ENCODE measurements around the gene SPA17. TPM values are rescaled to one million over a fixed set of nuclear protein-coding genes. Genes with fewer than 3 reads are reported as not detected.

The SPA17 gene
- total and polyA plus RNA-seq, 2 of the 4 experiments (the other 2 are of a cell fraction) = 9.9 to 10.6 TPM

DNA sequence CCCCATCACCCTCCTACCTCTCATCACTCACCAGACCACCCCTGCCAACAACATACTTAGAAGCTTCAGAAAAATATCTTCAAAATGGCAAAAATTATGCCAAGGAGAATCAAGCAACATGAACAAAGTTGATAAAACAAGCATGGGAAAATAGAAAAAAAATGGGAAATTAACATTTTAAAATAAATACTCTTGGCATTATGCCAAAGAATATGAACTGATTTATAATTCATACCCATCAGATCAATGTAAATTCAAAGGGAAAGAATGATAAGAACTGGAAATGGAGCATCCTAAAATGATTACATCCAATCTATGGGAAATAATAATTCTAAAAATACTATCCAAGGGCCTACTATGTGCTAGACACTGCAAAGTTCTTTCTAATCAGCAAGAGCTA, 12.2 kb upstream of the SPA17 start:
- dilution Hi-C loops (cut with HindIII; ENCODE audit: low sequenced_read_pairs, unreplicated experiment) = no loop called here
- CTCF ChIA-PET = interaction anchor here (0.8 kb wide), 1 partner anchor 175 kb away, joined by 3 read pairs; no protein-coding TSS in a partner anchor
- H4K91ac ChIP-seq (ENCODE audit: insufficient read depth, low read depth, low read length) = no peak overlapping the region
- no peaks in the 10 kb centered on the region for H3K79me1 ChIP-seq (ENCODE audit: low read depth in 1 of 2, low read length in 2 of 2)
- no peak overlapping the region for H2BK20ac ChIP-seq (ENCODE audit: low read depth, low read length)
- no peak overlapping the region for H2AK5ac ChIP-seq (ENCODE audit: low read depth, low read length)
- H3K4me3 ChIP-seq (ENCODE audit: insufficient read depth, low read depth, low read length) = no peak overlapping the region
- H3K36me3 ChIP-seq (ENCODE audit: control insufficient read depth, insufficient read depth, low read length) = no peaks in the 10 kb centered on the region
- H3K4ac ChIP-seq (ENCODE audit: low read depth, low read length) = no peak overlapping the region
- no peaks in the 10 kb centered on the region for H3K9me1 ChIP-seq (ENCODE audit: insufficient read depth, low read length)
- H3K27me3 ChIP-seq (ENCODE audit: control insufficient read depth, insufficient read depth, low read length) = no peaks in the 10 kb centered on the region
- H2BK15ac ChIP-seq (ENCODE audit: low read depth, low read length) = no peak overlapping the region
- no TSS peak for BruUV-seq (replicated peaks)
- peaks cover 5% of the 10 kb centered on the region; the same call in 1 of the 2 replicates for H3K4me1 ChIP-seq (ENCODE audit: control insufficient read depth, insufficient read depth, low read length)
- H3K23ac ChIP-seq (ENCODE audit: low read depth, low read length) = no peak overlapping the region
- TF ChIP-seq RFX5 (IDR thresholded peaks at IDR 0.05; ENCODE audit: low read depth, low read length) (no peak), SMC3 (IDR thresholded peaks at IDR 0.05; ENCODE audit: low read depth, low read length) (no peak), POLR2A (IDR thresholded peaks at IDR 0.05; ENCODE audit: low read depth, low read length) (no peak), FOS (IDR thresholded peaks at IDR 0.05; ENCODE audit: low read depth, low read length) (no peak), CEBPB (IDR thresholded peaks at IDR 0.05; ENCODE audit: low read depth, low read length) (no peak), MAFK (IDR thresholded peaks at IDR 0.05; ENCODE audit: low read depth, low read length) (no peak), BHLHE40 (IDR thresholded peaks at IDR 0.05; ENCODE audit: low read depth, low read length) (no peak)
- TF ChIP-seq, protein P1, sequence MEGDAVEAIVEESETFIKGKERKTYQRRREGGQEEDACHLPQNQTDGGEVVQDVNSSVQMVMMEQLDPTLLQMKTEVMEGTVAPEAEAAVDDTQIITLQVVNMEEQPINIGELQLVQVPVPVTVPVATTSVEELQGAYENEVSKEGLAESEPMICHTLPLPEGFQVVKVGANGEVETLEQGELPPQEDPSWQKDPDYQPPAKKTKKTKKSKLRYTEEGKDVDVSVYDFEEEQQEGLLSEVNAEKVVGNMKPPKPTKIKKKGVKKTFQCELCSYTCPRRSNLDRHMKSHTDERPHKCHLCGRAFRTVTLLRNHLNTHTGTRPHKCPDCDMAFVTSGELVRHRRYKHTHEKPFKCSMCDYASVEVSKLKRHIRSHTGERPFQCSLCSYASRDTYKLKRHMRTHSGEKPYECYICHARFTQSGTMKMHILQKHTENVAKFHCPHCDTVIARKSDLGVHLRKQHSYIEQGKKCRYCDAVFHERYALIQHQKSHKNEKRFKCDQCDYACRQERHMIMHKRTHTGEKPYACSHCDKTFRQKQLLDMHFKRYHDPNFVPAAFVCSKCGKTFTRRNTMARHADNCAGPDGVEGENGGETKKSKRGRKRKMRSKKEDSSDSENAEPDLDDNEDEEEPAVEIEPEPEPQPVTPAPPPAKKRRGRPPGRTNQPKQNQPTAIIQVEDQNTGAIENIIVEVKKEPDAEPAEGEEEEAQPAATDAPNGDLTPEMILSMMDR (conservative IDR thresholded peaks at IDR 0.05; ENCODE audit: low read depth, low read length) = no peak
- TF ChIP-seq, protein P2, sequence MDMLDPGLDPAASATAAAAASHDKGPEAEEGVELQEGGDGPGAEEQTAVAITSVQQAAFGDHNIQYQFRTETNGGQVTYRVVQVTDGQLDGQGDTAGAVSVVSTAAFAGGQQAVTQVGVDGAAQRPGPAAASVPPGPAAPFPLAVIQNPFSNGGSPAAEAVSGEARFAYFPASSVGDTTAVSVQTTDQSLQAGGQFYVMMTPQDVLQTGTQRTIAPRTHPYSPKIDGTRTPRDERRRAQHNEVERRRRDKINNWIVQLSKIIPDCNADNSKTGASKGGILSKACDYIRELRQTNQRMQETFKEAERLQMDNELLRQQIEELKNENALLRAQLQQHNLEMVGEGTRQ (IDR thresholded peaks at IDR 0.05; ENCODE audit: low read depth, low read length) = no peak
- ATAC-seq (ENCODE audit: low read depth) = no peak
- no peak overlapping the region for H3K18ac ChIP-seq (ENCODE audit: low read depth, low read length)
- H3K27ac ChIP-seq (ENCODE audit: insufficient read depth, low read length) = no peak overlapping the region
- H4K8ac ChIP-seq (ENCODE audit: low read depth in 2 of 2, low read length in 2 of 2) = no peak overlapping the region
- H3K9ac ChIP-seq (ENCODE audit: low read depth, low read length) = no peak overlapping the region
- no peak overlapping the region for H2BK5ac ChIP-seq (ENCODE audit: low read depth, low read length, poor library complexity, severe bottlenecking)
- intact Hi-C loops (cut with micrococcal nuclease) = no loop called here
- H2AK9ac ChIP-seq (replicated peaks; ENCODE audit: low read depth, low read length, poor library complexity) = no peak overlapping the region
- in situ Hi-C loops (cut with MboI; ENCODE audit: low sequenced_read_pairs) = loop anchor here (25.0 kb wide), 1 partner anchor 751 kb away; no protein-coding TSS in a partner anchor
- POLR2A ChIA-PET (ENCODE audit: unreplicated experiment) = no interaction called here
- no peaks in the 10 kb centered on the region for H3K9me3 ChIP-seq (ENCODE audit: control insufficient read depth, insufficient read depth, low read length)
- no peak overlapping the region for H3K14ac ChIP-seq (replicated peaks; ENCODE audit: low read depth, low read length)
- H4K5ac ChIP-seq (ENCODE audit: low read depth, low read length) = no peak overlapping the region
- H4K20me1 ChIP-seq (ENCODE audit: insufficient read depth, low read length) = no peaks in the 10 kb centered on the region
- H3K56ac ChIP-seq (ENCODE audit: extremely low read depth, insufficient read depth, low read length) = no peak overlapping the region
- no peak for DNase-seq
- no peak overlapping the region for H3K4me2 ChIP-seq (ENCODE audit: low read depth, low read length)
- H2AFZ ChIP-seq (replicated peaks; ENCODE audit: low read length, poor library complexity) = no peak overlapping the region
- no peak overlapping the region for H2BK120ac ChIP-seq (ENCODE audit: low read depth, low read length)
